ENCODE measurements around the gene FMR1.

The FMR1 gene

DNA sequence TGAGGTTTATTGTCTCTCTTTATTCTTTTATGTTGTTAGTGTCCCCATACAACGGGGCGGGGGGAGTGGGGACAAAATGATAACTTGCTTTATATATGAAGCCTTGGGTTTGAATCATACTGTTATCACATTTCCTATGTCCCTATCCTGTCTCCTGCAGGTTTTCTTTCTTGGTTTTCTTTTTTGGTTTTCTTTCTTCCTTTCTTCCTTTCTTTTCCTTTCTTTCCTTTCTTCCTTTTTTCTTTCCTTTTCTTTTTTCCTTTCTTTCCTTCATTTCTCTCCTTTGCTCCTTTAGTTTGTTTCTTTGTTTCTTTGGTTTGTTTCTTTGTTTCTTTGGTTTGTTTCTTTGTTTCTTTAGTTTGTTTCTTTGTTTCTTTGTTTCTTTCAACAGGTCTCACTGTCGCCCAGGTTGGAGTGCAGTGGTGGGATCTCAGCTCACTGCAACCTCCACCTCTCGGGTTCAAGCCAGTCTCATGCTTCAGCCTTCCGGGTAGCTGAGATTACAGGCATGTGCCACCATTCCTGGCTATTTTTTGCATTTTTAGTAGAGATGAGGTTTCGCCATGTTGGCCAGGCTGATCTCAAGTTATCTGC is 4.8 kb downstream of the FMR1 start:
- DNase-seq (ENCODE audit: low read depth in 2 of 2) = no peak

DNA sequence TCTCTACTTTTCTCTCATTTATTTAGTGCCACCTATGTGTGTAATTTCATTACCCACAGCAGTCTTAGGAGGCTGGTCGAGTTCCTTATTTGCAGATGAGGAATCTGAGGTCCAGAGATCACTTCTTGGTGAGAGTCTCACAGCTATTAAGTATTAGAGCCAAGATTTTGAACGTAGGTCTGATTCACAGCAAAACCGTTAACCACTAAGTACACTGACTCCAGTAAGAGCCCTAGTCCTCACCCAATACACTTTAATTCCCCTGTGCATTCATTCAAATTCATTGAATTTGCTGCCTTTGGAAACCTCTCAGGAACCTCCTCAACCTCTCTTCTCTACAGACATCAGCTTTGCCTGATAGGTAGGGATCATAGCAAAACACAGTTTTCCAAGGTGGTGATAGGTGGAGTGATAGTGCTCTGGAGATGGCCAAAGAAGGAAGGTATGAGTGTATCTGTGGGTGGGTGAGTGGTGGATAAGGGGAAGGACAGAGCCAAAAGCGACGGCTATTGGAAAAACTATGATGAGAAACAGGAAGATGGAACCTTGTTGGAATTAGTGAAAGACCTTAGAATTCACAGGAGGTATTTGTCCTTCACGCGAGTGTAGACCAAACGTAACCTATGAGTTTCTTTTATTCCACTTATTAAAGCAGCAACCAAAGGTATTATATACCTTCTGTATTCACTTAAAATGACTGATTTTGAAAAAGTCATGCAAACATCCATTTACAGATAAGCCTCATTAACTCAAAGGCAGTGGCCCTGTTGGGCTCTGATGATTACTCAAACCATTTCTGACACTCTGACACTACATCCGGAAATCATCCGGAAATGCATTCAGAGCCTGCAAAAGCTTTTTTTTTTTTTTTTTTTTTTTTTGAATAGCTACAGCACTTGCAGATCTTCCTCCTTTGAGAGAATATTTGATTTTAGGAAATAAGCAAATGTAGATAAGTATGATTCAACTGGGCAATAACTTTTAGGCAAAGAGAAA is 6.3 kb downstream of the FMR1 start:
- no peak for DNase-seq (ENCODE audit: low read depth in 2 of 2)

DNA sequence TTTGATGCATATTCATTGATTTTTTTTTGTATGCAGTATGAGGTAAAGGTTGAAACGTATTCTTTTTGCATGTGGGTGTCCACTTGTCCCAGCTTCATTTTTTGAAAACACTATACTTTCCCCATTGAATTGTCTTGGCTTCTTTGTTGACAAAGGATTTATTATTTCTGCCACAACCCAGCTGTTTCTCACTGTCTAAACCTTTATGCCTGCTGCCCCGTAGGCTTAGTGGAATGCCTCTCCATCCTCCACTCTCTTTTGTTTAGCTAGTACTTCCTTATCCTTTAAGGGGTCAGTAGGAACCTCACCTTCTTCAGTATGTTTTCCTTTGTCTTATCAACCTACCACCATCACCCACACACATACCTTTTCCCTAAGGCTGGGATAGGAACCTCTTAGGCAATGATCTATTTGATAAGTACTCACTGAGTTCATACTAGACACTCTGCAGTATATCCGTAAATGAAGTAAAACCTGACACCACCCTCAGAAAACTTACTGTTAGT is 8.5 kb downstream of the FMR1 start:
- no peak for DNase-seq (ENCODE audit: low read depth in 2 of 2)

DNA sequence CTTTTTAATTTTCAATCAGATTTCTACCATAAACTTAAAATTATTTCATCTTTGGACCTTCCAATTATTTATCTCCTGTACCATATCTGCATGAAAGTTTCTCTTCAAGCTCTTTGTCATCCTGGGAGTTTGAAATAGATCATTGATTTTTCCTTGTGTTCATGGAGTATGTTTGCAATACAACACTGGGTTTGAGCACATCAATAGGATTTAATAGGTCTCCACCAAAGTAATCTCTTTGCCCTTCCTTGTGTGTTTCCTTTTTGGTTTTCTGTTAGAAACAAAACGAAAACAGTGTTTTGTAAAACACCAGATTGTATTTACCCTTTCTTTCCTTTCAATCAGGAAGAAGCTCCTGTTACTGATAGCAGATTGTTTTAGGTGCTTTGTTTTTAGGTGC is 11.9 kb downstream of the FMR1 start:
- no peak for DNase-seq (ENCODE audit: low read depth in 2 of 2)

DNA sequence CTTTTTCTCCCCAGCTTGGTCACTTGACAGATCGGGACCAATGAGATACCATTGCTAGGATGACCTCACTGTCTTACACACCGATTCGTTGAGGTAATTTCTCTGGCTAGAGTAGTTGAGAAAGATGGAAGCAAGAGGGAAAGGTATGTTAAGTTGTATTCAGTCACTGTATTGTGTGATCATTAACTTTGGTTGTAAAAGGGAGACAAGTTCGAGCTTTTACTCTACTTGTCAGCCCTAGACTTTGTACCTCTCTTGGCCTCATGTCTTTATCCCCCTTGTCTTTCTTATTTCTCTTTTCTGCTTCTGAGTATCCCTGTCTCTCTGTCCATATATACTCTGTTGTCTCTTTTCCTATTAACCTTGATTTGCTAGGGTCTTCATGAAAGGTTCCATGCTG is 15.5 kb downstream of the FMR1 start:
- DNase-seq (ENCODE audit: low read depth in 2 of 2) = no peak

DNA sequence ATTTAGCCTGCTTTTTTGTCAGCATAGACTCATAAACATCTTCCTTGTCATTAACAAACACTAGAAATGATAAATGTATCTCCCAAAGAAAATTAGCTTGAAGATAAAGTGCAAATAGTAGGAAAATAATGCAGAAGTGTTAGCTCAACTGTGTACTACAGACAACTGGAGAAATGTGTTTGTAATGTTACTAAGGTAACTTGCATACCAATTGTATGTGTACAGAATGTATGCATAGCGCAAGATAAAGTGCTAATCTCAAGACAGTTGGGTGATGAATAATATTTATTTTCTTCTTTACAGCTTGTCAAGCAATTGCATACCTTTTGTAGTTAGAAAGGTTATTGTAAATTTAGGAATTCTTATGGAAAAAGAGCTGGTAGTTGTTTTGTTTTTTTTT is 22.1 kb downstream of the FMR1 start:
- no peak for DNase-seq (ENCODE audit: low read depth in 2 of 2)

DNA sequence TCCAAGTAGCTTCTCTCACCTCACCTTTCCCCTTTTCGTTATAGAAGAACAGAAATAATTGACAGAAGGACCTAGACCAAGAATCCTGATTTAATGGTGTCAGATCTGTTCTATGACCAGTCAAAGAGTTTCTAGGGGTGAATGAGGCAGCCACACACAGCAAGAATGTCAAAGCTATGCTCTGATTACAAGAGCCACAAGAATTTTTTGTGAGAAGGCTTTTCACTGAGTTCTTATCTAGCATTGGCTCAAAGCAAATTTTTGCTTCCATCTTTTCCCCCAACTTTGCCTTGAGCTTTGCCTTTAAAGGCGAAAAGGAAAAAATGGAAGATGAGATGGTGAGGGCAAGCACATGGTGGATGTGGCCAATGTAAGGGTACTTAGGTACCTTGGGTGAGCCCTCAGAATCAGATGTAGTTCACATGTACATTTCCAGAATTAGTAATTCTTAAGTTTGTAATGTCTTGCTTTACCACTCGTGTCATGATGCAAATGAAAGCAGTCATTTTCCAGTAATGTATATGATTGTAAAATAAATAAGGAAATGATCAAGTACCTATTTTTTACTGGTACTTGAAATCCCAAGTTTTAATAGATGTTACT is 23.5 kb downstream of the FMR1 start:
- DNase-seq (ENCODE audit: low read depth in 2 of 2) = no peak

DNA sequence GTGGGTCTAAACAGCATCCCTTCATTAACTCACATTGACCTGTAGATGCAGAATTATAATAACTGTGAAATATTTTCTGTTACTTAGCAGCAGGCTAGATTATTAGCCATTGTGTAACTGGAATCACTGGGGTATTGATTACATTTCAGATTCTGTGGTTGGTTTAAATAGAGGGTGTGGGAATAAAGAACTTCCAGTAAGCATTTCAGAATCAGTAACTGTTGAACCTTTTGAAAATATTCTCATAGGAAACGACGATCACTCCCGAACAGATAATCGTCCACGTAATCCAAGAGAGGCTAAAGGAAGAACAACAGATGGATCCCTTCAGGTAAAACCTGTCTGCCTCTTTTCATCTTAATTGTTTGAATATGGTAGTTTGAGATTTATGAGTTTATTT is 33.6 kb downstream of the FMR1 start:
- no peak for DNase-seq (ENCODE audit: low read depth in 2 of 2)

DNA sequence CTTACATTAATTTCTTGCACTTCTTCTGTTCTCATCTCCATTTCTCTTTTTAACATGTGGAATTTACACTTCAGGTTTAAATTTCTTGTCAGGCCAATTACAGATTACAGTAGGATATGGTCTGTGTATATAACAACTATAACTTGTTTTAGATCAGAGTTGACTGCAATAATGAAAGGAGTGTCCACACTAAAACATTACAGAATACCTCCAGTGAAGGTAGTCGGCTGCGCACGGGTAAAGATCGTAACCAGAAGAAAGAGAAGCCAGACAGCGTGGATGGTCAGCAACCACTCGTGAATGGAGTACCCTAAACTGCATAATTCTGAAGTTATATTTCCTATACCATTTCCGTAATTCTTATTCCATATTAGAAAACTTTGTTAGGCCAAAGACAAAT is 36.8 kb downstream of the FMR1 start:
- no peak for DNase-seq (ENCODE audit: low read depth in 2 of 2)

DNA sequence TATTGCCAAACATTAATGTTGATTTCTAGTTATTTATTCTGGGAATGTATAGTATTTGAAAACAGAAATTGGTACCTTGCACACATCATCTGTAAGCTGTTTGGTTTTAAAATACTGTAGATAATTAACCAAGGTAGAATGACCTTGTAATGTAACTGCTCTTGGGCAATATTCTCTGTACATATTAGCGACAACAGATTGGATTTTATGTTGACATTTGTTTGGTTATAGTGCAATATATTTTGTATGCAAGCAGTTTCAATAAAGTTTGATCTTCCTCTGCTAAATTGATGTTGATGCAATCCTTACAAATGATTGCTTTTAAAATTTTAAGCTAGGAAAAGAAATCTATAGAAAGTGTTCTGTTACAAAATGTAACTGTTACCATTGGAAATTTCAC is 38.6 kb downstream of the FMR1 start:
- DNase-seq (ENCODE audit: low read depth in 2 of 2) = no peak

DNA sequence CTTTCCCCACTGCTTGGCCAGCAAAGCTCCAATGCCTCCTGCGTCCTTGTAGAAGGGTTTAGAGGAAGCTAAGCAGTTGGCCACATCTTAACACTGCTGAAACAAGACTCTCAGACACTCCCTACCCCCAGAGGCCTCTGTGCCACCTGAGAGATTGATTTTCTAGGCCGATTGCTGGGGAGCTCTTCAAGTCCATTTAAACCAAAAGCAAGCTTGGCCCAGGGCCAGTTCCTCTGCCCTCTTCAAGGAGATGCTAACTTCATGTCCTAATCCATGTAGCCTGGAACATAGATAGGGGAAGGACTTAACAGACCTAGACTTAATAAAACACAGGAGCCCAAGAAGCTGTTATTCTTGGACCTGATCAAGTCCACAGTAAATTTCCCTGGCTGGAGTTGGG is 42.3 kb downstream of the FMR1 start:
- no peak for DNase-seq (ENCODE audit: low read depth in 2 of 2)

DNA sequence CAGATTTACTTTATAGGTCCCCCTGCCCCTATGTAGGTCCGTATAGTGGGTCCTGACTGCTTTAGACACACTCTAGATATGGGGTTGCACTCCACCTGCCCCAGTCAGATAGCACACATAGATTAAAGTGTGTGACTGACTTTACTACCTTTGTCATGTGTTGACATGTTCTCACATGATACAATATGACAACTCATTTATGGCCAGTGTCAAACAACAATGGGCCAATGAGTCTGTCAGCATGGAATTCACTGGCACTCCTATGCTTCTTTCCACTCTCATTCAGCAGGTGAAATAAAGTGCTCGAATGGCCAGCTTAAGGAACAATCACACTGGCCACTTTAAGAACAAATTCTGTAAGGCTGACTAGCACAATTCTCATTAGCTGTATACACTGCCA is 45.6 kb downstream of the FMR1 start:
- DNase-seq (ENCODE audit: low read depth in 2 of 2) = no peak

DNA sequence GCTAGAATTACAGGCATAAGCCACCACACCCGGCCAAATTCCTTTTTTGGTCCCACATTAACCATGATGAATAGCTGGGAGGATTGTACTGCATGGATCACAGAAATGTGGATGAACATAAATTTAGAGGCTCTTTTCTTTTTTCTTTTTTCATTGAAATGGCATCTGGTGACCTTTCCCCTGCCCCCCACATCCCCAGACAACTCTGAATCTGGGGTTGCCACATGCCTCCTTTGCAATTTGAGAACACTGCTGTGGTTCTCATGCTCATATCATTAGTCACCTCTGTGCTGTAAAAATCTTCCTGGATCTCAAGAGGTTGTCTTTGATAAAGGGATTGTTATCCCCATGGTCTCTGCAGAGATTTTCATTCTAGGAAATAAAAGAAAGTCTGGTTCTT is 46.6 kb downstream of the FMR1 start:
- no peak for DNase-seq (ENCODE audit: low read depth in 2 of 2)

DNA sequence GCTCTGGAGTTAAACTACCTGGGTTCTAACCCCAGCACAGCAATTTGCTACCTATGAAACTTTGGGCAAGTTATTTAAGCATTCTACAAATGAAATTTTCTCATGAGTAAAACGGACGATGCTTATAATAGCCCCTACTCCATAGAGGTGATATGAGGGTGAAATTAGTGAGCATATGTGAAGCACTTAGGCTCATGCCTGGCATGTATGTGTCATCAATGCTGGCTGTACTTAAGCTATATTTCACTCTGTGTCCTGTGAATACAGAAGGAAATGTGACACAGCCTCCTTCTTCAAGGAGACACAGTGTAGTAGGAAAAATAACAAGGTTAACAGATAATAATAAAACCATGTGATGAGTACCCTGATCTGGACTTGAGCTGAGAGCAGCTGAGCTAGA is 49.0 kb downstream of the FMR1 start:
- no peak for DNase-seq (ENCODE audit: low read depth in 2 of 2)

DNA sequence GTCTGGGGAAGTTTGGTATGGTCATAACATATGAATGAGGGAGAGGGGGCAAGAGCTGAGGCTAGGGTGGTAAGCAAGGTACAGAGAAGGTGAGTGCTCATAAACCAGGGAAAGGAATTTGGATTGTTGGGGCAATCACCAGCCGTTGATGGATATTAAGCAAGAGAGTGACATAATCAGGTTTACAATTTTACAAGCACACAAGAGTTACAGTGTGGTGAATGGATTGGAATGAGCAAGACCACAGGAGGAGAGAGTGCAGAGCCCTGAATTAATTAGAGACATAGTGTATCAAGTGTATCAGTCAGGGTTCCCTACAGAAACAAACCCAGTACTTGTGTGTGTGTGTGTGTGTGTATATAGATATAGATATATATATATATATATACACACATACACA is 50.8 kb downstream of the FMR1 start:
- DNase-seq (ENCODE audit: low read depth in 2 of 2) = no peak

DNA sequence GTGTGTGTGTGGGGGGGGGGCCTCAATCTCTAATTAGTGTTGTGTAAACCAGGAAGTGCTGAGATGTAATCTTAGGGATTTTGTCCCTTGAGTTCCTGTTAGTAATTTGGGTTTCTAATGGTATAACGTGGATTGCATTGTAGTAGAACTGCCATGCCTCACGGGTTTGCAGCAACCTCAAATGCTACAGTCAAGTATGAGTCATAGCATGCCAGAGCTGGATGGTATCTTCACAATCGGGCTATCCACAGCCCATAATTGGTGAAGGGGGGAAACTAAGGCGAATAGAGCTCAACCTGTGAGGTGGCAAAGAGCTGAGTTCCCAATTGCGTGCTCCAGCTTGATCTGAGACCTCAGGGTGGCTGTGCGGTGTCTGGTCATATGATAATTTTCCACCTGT is 67.2 kb downstream of the FMR1 start:
- DNase-seq (ENCODE audit: low read depth in 2 of 2) = no peak

DNA sequence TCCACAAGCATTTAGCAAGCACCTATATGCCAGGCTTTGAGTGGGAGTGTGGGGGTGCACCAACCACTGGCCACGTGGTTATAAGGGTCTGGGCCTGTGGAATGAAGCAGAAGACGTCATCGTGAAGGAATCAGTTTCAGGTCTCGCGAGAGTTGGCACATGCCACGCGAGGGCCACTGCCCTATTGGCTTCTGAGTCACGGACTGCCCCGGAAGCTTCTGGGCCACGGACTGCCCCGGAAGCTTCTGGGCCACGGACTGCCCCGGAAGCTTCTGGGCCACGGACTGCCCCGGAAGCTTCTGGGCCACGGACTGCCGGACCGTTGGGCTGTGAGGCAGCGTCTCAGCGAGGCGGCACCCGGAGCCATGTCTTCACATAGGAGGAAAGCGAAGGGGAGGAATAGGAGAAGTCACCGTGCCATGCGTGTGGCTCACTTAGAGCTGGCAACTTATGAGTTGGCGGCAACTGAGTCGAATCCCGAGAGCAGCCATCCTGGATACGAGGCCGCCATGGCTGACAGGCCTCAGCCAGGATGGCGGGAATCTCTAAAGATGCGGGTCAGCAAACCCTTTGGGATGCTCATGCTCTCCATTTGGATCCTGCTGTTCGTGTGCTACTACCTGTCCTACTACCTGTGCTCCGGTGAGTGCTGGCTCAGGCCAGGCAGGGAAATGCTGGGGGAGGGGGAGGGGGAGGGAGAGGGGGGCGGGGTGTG is 69.5 kb downstream of the FMR1 start, which contains the start of gene FMR1NB:
FMR1NB (plus strand) TSS at position 300 of the 715 bp plus-strand sequence; CDS start at position 366, 66 bp downstream.
- no peak for DNase-seq (ENCODE audit: low read depth in 2 of 2)

All from stimulated activated CD4-positive, alpha-beta T cell treated with anti-CD3 and anti-CD28 coated beads, Interleukin-15, amount 100 ng/mL, for 48 hours (primary cell).